Adrenal gland (tissue), 5 donors: Measurements from ENCODE around the gene CPXM2.

ENCODE experiments used
- CTCF ChIP-seq, 6 experiments: fragments of 450-650 bp in 4 of 6; fragments of 200-600 bp in 2 of 6; sonication (generic) in 1 of 6; IDR thresholded peaks; 1 replicate in 5 of 6; 2 replicates in 1 of 6; pipeline versions ENCODE4 v1.5.1 to v1.8.0; 2016 to 2021; ENCODE audit warnings: antibody characterized with exemption in 6 of 6, mild to moderate bottlenecking in 2 of 6, moderate library complexity in 1 of 6
- POLR2A ChIP-seq, 2 donors: fragments of 450-650 bp; IDR thresholded peaks; one replicate each; pipeline ENCODE4 v1.6.1; 2017; ENCODE audit warnings: antibody characterized with exemption in 2 of 2, mild to moderate bottlenecking in 2 of 2, moderate library complexity in 1 of 2
- donor health status: DM: no; HTN: no; CAD: no.

DNA sequence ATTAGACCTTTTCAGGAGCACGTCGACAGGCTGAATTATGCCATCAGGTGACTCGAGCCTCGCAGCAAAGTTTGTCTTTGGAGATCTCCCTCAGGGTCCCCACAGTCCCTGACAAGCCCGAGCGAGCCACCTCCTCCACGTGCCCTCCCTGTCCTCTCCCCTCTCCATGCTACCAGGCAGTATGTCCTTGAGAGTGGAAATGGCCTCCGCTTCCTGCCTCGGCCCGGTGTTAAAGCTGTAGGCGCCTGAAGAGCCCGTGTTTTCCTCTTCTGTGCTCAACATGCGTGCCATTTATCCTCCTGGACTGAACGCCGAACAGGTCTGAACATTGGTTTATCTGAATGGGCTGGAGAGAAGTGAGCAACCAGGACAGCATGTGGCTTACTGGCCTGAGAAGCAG, 142.9 kb downstream of the CPXM2 start:
- TF ChIP-seq CTCF (IDR thresholded peaks at IDR 0.05): no peak
- no peak for TF ChIP-seq POLR2A (IDR thresholded peaks at IDR 0.05)
